ENCODE results near the gene FES. TPM values are rescaled to one million over a fixed set of nuclear protein-coding genes. Genes with fewer than 3 reads are reported as not detected.

The FES gene
- total and polyA plus RNA-seq, 11 donors, result 10.7 to 37.5 (median 15.9) TPM

GRCh38 chr15:90869601-90870353 lies 14.5 kb upstream of the FES start:
- ATAC-seq, result peak; percentile 80 to 93 (median 86)

GRCh38 chr15:90870354-90871138 lies 13.8 kb upstream of the FES start:
- WGBS, 4 donors, result 27 to 36% (median 28%) methylated on average over 19 of the region's 19 CpGs
- Histone ChIP-seq H3K4me1 (peaks cover 16 to 62% (median 47%) of the 10 kb centered on the region in 12 donors), H3K27ac (peak overlapping the region; percentile 91 to 100 (median 98)), H3K4me3 (peak overlapping the region; percentile 80 to 96 (median 90)), H3K36me3 (peaks cover 0 to 4% (median under 1%) of the 10 kb centered on the region in 9 donors), H3K27me3 (no peaks in the 10 kb centered on the region), H3K9me3 (no peaks in the 10 kb centered on the region)
- DNase-seq, result no peak
- intact Hi-C loops (cut with DNase I), result loop anchor here in 5 of 10 donors (2.0 to 5.0 kb wide), 4 partner anchors 14 to 153 kb away; partner anchors contain the start of genes BLM (in 2 of the 5), FES (in 2 of the 5) and HDDC3 (in 2 of the 5)
- TF ChIP-seq POLR2A (IDR thresholded peaks at IDR 0.05) (no peak), CTCF (IDR thresholded peaks at IDR 0.05) (no peak)
- ATAC-seq, result peak in 2 of 4 donors; percentile 1 to 6

More at GRCh38 chr15:90869601-90870353, 14.5 kb upstream of the FES start:
- Histone ChIP-seq H3K27ac (peak overlapping the region; percentile 91 to 100 (median 98)), H3K27me3 (no peaks in the 10 kb centered on the region), H3K4me1 (peaks cover 16 to 62% (median 46%) of the 10 kb centered on the region in 12 donors), H3K9me3 (no peaks in the 10 kb centered on the region), H3K4me3 (peak overlapping the region in 10 of 12 donors; percentile 80 to 96 (median 89)), H3K36me3 (no peaks in the 10 kb centered on the region)
- TF ChIP-seq POLR2A (IDR thresholded peaks at IDR 0.05), result no peak
- TF ChIP-seq CTCF (IDR thresholded peaks at IDR 0.05), result no peak
- WGBS, 4 donors, result 37 to 58% (median 45%) methylated on average over 9 of the region's 9 CpGs
- intact Hi-C loops (cut with DNase I), result loop anchor here in 6 of 10 donors (2.0 to 10.0 kb wide), 7 partner anchors 15 to 162 kb away; partner anchors contain the start of genes BLM (in 2 of the 6), FES (in 2 of the 6) and HDDC3 (in 2 of the 6)
- peak; percentile 83 to 92 (median 87) for DNase-seq

GRCh38 chr15:90871139-90871715 lies 13.1 kb upstream of the FES start:
- intact Hi-C loops (cut with DNase I), result loop anchor here in 5 of 10 donors (2.0 to 5.0 kb wide), 4 partner anchors 14 to 154 kb away; partner anchors contain the start of genes BLM (in 2 of the 5), FES (in 2 of the 5) and HDDC3 (in 2 of the 5)
- TF ChIP-seq POLR2A (IDR thresholded peaks at IDR 0.05), result no peak
- no peak for TF ChIP-seq CTCF (IDR thresholded peaks at IDR 0.05)

More at GRCh38 chr15:90871139-90871715, 13.1 kb upstream of the FES start:
- 1 to 3% (median 1%) methylated on average over 10 to 71 of the region's 71 CpGs for WGBS, 4 donors
- no peaks in the 10 kb centered on the region for H3K27me3 ChIP-seq
- no peaks in the 10 kb centered on the region for H3K9me3 ChIP-seq
- H3K27ac ChIP-seq, result peak overlapping the region; percentile 91 to 100 (median 98)
- H3K4me1 ChIP-seq, result peaks cover 16 to 60% (median 47%) of the 10 kb centered on the region in 12 donors
- peak in 2 of 5 donors; percentile 39 to 78 for DNase-seq
- H3K36me3 ChIP-seq, result peaks cover 0 to 11% (median 7%) of the 10 kb centered on the region in 9 donors
- peak in 2 of 4 donors; percentile 7 to 10 for ATAC-seq
- H3K4me3 ChIP-seq, result peak overlapping the region; percentile 80 to 96 (median 90)
